Ammon's horn (tissue), 1 donor: Measurements from ENCODE around the gene RRP1B.
A peak's percentile ranks its signal among the peaks of the same experiment; 100 is the strongest.
"Not testable (repeated sequence)": the region's sequence is repeated elsewhere in the genome, so short reads cannot be mapped to it uniquely, and the experiment has no call there.

Experiments used
- DNase-seq: peaks from one replicate; pipeline ENCODE4 v3.0.0-alpha.2; 2016; ENCODE audit warnings: low spot score

RRP1B gene

GRCh38 chr21:43701936-43702784 lies 42.8 kb downstream of the RRP1B start:
- DNase-seq: no peak

GRCh38 chr21:43702785-43703034 lies 43.4 kb downstream of the RRP1B start:
- no peak for DNase-seq

- no peak for DNase-seq
Measured at GRCh38 chr21:43703035-43703880, 43.9 kb downstream of the RRP1B start.

GRCh38 chr21:43707462-43707861 lies 48.1 kb downstream of the RRP1B start:
- DNase-seq: no peak

- DNase-seq: no peak
Measured at GRCh38 chr21:43708745-43709381, 49.5 kb downstream of the RRP1B start.

GRCh38 chr21:43712268-43712942 lies 53.0 kb downstream of the RRP1B start:
- no peak for DNase-seq

GRCh38 chr21:43713123-43713522 lies 53.8 kb downstream of the RRP1B start:
- not testable (repeated sequence) for DNase-seq

- no peak for DNase-seq
Measured at GRCh38 chr21:43716376-43717165, 57.2 kb downstream of the RRP1B start.

GRCh38 chr21:43717166-43717853 lies 58.0 kb downstream of the RRP1B start:
- DNase-seq: no peak

- no peak for DNase-seq
Measured at GRCh38 chr21:43717967-43718871, 58.9 kb downstream of the RRP1B start.

- peak; percentile 84 for DNase-seq
Measured at GRCh38 chr21:43718872-43719747, 59.8 kb downstream of the RRP1B start, which contains the start of gene PDXK. TSS of gene PDXK (plus strand) at chr21:43719129. CDS start at chr21:43719295, 166 bp downstream.

GRCh38 chr21:43719748-43720538 lies 60.6 kb downstream of the RRP1B start:
- no peak for DNase-seq

GRCh38 chr21:43720539-43721166 lies 61.3 kb downstream of the RRP1B start:
- no peak for DNase-seq

- DNase-seq: no peak
Measured at GRCh38 chr21:43721206-43721605, 61.8 kb downstream of the RRP1B start.

GRCh38 chr21:43721939-43722338 lies 62.6 kb downstream of the RRP1B start:
- DNase-seq: no peak

- no peak for DNase-seq
Measured at GRCh38 chr21:43723648-43724047, 64.3 kb downstream of the RRP1B start.
